Smooth muscle cell (in vitro differentiated cells): ENCODE results near the gene LIPT1. TPM values are rescaled to one million over a fixed set of nuclear protein-coding genes. Genes with fewer than 3 reads are reported as not detected.

ENCODE experiments used
- DNase-seq: peaks from one replicate; lab custom pipeline; 2025; ENCODE audit not compliant: unreplicated experiment; lab: John Stamatoyannopoulos, UW
- H2AFZ ChIP-seq: fragments of 200-600 bp; sonication (generic); 2 replicates; pipeline ENCODE4 v1.6.0; 2016; ENCODE audit warnings: antibody characterized with exemption, low read depth, mild to moderate bottlenecking
- H3F3A ChIP-seq: fragments of 200-600 bp; sonication (generic); 2 replicates; pipeline ENCODE4 v1.6.0; 2017; ENCODE audit warnings: antibody characterized with exemption, low read depth
- H3K27ac ChIP-seq: fragments of 200-600 bp; sonication (generic); 2 replicates; pipeline ENCODE4 v1.5.1; 2016; ENCODE audit warnings: low read depth, mild to moderate bottlenecking
- H3K27me3 ChIP-seq: fragments of 200-600 bp; sonication (generic); 2 replicates; pipeline ENCODE4 v1.6.1; 2016; ENCODE audit warnings: low read depth, mild to moderate bottlenecking
- H3K36me3 ChIP-seq: fragments of 200-600 bp; sonication (generic); 2 replicates; pipeline ENCODE4 v1.5.1; 2016; ENCODE audit warnings: low read depth
- H3K4me1 ChIP-seq: fragments of 200-600 bp; sonication (generic); 2 replicates; pipeline ENCODE4 v1.5.1; 2016; ENCODE audit warnings: low read depth
- H3K4me2 ChIP-seq: fragments of 200-600 bp; sonication (generic); 2 replicates; pipeline ENCODE4 v1.6.0; 2016; ENCODE audit warnings: mild to moderate bottlenecking
- H3K4me3 ChIP-seq: fragments of 200-600 bp; sonication (generic); 2 replicates; pipeline ENCODE4 v1.5.1; 2016; ENCODE audit warnings: mild to moderate bottlenecking
- H3K79me2 ChIP-seq: fragments of 200-600 bp; sonication (generic); 2 replicates; pipeline ENCODE4 v1.6.0; 2016; ENCODE audit warnings: low read depth, mild to moderate bottlenecking
- H3K9ac ChIP-seq: fragments of 200-600 bp; sonication (generic); 2 replicates; pipeline ENCODE4 v1.6.0; 2016; ENCODE audit warnings: low read depth
- H3K9me3 ChIP-seq: fragments of 200-600 bp; sonication (generic); replicated peaks from 2 replicates; pipeline ENCODE4 v1.5.1; 2016; ENCODE audit warnings: low read depth
- H4K20me1 ChIP-seq: fragments of 200-600 bp; sonication (generic); 2 replicates; pipeline ENCODE4 v1.6.0; 2016; ENCODE audit warnings: low read depth
- WGBS: methylation state at CpG from one replicate; pipeline ENCODE4 v1.1.7; 2016; ENCODE audit warnings: low lambda C conversion rate; 5-methylcytosine and 5-hydroxymethylcytosine counted together
- polyA plus RNA-seq: library from polyadenylated mRNA; unstranded; fragments of >200 nt; fragmentation: Nextera tagmentation; extraction: Ambion mirVana; gene quantifications from 2 replicates; pipeline ENCODE4 v1.2.1, GENCODE V29; 2016
- total RNA-seq: library from RNA; depleted of rRNA; stranded (reverse); fragments of >200 nt; gene quantifications from 2 replicates; pipeline ENCODE4 v1.2.3, GENCODE V29; 2014
- TF ChIP-seq, protein P1 (sequence below): fragments of 200-600 bp; sonication (generic); IDR thresholded peaks from 2 replicates; pipeline ENCODE4 v1.5.1; 2017; ENCODE audit warnings: borderline replicate concordance, mild to moderate bottlenecking, antibody characterized with exemption; ENCODE audit not compliant: insufficient read depth, poor library complexity, severe bottlenecking

LIPT1 gene
- total and polyA plus RNA-seq, 2 experiments from 2014 or later = 1.5 to 3.0 TPM

DNA sequence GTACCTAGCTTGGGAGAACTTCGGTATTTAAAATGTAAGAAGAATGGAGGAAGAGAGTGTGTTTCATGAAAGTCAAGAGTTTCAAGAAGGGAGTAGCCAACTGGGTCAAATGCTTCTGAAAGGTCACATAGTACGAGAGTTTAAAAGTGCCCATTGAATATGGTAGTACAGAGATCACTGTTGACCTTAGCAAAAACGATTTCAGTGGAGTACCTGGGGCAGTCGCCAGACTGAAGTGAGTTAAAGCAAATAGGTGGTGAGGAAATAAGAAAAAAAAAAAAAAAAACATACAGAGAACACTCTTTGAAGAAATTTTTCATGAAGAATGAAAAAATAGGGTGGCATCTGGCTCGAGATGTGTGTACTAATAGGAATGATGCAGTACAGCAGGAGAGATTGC lies 11.5 kb downstream of the LIPT1 start:
- Histone ChIP-seq H3K36me3 (peaks cover 14% of the 10 kb centered on the region), H2AFZ (no peak overlapping the region), H3K27ac (no peak overlapping the region), H3K4me3 (no peak overlapping the region), H3F3A (no peaks in the 10 kb centered on the region), H3K9me3 (no peaks in the 10 kb centered on the region), H3K4me2 (no peak overlapping the region), H3K9ac (no peak overlapping the region), H3K4me1 (no peaks in the 10 kb centered on the region), H3K79me2 (no peaks in the 10 kb centered on the region), H3K27me3 (no peaks in the 10 kb centered on the region), H4K20me1 (no peaks in the 10 kb centered on the region)
- TF ChIP-seq, protein P1, sequence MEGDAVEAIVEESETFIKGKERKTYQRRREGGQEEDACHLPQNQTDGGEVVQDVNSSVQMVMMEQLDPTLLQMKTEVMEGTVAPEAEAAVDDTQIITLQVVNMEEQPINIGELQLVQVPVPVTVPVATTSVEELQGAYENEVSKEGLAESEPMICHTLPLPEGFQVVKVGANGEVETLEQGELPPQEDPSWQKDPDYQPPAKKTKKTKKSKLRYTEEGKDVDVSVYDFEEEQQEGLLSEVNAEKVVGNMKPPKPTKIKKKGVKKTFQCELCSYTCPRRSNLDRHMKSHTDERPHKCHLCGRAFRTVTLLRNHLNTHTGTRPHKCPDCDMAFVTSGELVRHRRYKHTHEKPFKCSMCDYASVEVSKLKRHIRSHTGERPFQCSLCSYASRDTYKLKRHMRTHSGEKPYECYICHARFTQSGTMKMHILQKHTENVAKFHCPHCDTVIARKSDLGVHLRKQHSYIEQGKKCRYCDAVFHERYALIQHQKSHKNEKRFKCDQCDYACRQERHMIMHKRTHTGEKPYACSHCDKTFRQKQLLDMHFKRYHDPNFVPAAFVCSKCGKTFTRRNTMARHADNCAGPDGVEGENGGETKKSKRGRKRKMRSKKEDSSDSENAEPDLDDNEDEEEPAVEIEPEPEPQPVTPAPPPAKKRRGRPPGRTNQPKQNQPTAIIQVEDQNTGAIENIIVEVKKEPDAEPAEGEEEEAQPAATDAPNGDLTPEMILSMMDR = no peak
- 98% methylated on average over 5 of the region's 5 CpGs for WGBS
- DNase-seq = no peak

GRCh38 chr2:99169534-99169933 lies 14.8 kb downstream of the LIPT1 start:
- H4K20me1 ChIP-seq = no peaks in the 10 kb centered on the region
- peaks cover 14% of the 10 kb centered on the region for H3K36me3 ChIP-seq
- TF ChIP-seq, protein P1 = no peak
- no peak overlapping the region for H3K4me2 ChIP-seq
- no peak overlapping the region for H3K4me3 ChIP-seq
- no peaks in the 10 kb centered on the region for H3F3A ChIP-seq
- H3K9ac ChIP-seq = no peak overlapping the region
- H3K79me2 ChIP-seq = no peaks in the 10 kb centered on the region
- H3K4me1 ChIP-seq = no peaks in the 10 kb centered on the region
- WGBS = 93% methylated on average over 1 of the region's 1 CpG
- no peaks in the 10 kb centered on the region for H3K27me3 ChIP-seq
- no peak overlapping the region for H2AFZ ChIP-seq
- no peak overlapping the region for H3K27ac ChIP-seq
- DNase-seq = no peak
- no peaks in the 10 kb centered on the region for H3K9me3 ChIP-seq

- no peak for DNase-seq
- H3K9me3 ChIP-seq = no peaks in the 10 kb centered on the region
- WGBS = 97% methylated on average over 8 of the region's 8 CpGs
- no peaks in the 10 kb centered on the region for H3K79me2 ChIP-seq
- H2AFZ ChIP-seq = no peak overlapping the region
- no peak overlapping the region for H3K4me2 ChIP-seq
- no peaks in the 10 kb centered on the region for H3F3A ChIP-seq
- H4K20me1 ChIP-seq = no peaks in the 10 kb centered on the region
- no peak overlapping the region for H3K27ac ChIP-seq
- no peaks in the 10 kb centered on the region for H3K27me3 ChIP-seq
- TF ChIP-seq, protein P1 = no peak
- no peaks in the 10 kb centered on the region for H3K4me1 ChIP-seq
- H3K9ac ChIP-seq = no peak overlapping the region
- no peak overlapping the region for H3K4me3 ChIP-seq
- peaks cover 14% of the 10 kb centered on the region for H3K36me3 ChIP-seq
These were observed 16.8 kb downstream of the LIPT1 start for GRCh38 chr2:99171377-99172140.
